Skin epidermis (tissue), 12 donors: Measurements from ENCODE around the gene ADCY9.
"Not testable (repeated sequence)": the region's sequence is repeated elsewhere in the genome, so short reads cannot be mapped to it uniquely, and the experiment has no call there.

Experiments used
- H3K27ac ChIP-seq, 21 experiments: fragments of 200-600 bp; sonication (generic) in 11 of 21; one replicate each; pipeline ENCODE4 v1.5.0; 2020; ENCODE audit warnings: mild to moderate bottlenecking in 3 of 21, inconsistent platforms in 2 of 21, moderate library complexity in 2 of 21
- H3K4me3 ChIP-seq, 7 experiments: fragments of 200-600 bp; sonication (generic) in 2 of 7; one replicate each; pipeline ENCODE4 v1.5.0; 2020; ENCODE audit warnings: inconsistent platforms in 2 of 7, mild to moderate bottlenecking in 2 of 7, moderate library complexity in 1 of 7

Gene ADCY9

GRCh38 chr16:4116325-4117249 is at the start of gene ADCY9:
ADCY9 (minus strand) TSS chr16:4116442; CDS start chr16:4115442, 1,000 bp downstream.
- H3K27ac ChIP-seq = peak within 1 kb of the TSS; percentile 34 to 89 (median 79)
- peak within 1 kb of the TSS; percentile 40 to 63 (median 44) for H3K4me3 ChIP-seq

- no peak overlapping the region for H3K4me3 ChIP-seq
- no peak overlapping the region for H3K27ac ChIP-seq
These were observed 44.6 kb upstream of the ADCY9 start for GRCh38 chr16:4160658-4161430.

- Histone ChIP-seq H3K27ac (no peak overlapping the region), H3K4me3 (no peak overlapping the region)
These were observed 43.5 kb upstream of the ADCY9 start for GRCh38 chr16:4159726-4160125.

- Histone ChIP-seq H3K4me3 (no peak overlapping the region), H3K27ac (no peak overlapping the region)
These were observed 42.2 kb upstream of the ADCY9 start for GRCh38 chr16:4158143-4159093.

- Histone ChIP-seq H3K4me3 (no peak overlapping the region), H3K27ac (no peak overlapping the region)
These were observed 41.2 kb upstream of the ADCY9 start for GRCh38 chr16:4157376-4157825.

- H3K4me3 ChIP-seq, H3K27ac ChIP-seq: not testable (repeated sequence)
These were observed 40.3 kb upstream of the ADCY9 start for GRCh38 chr16:4156503-4156902.

- not testable (repeated sequence) for H3K27ac ChIP-seq, H3K4me3 ChIP-seq
These were observed 37.1 kb upstream of the ADCY9 start for GRCh38 chr16:4153364-4153763.

GRCh38 chr16:4152267-4152666 is 36.0 kb upstream of the ADCY9 start:
- H3K27ac ChIP-seq = no peak overlapping the region
- H3K4me3 ChIP-seq = no peak overlapping the region

GRCh38 chr16:4147236-4147635 is 31.0 kb upstream of the ADCY9 start:
- no peak overlapping the region for H3K4me3 ChIP-seq

GRCh38 chr16:4142268-4142667 is 26.0 kb upstream of the ADCY9 start:
- Histone ChIP-seq H3K4me3 (no peak overlapping the region), H3K27ac (peak overlapping the region in 1 of 21 experiments; percentile 24)

More at GRCh38 chr16:4147236-4147635, 31.0 kb upstream of the ADCY9 start:
- no peak overlapping the region for H3K27ac ChIP-seq

- H3K27ac ChIP-seq = peak overlapping the region in 1 of 21 experiments; percentile 24
- no peak overlapping the region for H3K4me3 ChIP-seq
These were observed 25.4 kb upstream of the ADCY9 start for GRCh38 chr16:4141604-4142003.

- H3K4me3 ChIP-seq = no peak overlapping the region
- H3K27ac ChIP-seq = peak overlapping the region in 4 of 21 experiments; percentile 26 to 73 (median 44)
These were observed 24.4 kb upstream of the ADCY9 start for GRCh38 chr16:4140652-4141051.

GRCh38 chr16:4139968-4140367 is 23.7 kb upstream of the ADCY9 start:
- H3K27ac ChIP-seq = peak overlapping the region in 1 of 21 experiments; percentile 56
- H3K4me3 ChIP-seq = no peak overlapping the region

GRCh38 chr16:4138713-4139112 is 22.5 kb upstream of the ADCY9 start:
- Histone ChIP-seq H3K4me3 (no peak overlapping the region), H3K27ac (no peak overlapping the region)

- no peak overlapping the region for H3K4me3 ChIP-seq
- H3K27ac ChIP-seq = no peak overlapping the region
These were observed 21.2 kb upstream of the ADCY9 start for GRCh38 chr16:4137438-4137837.

GRCh38 chr16:4136229-4136813 is 20.1 kb upstream of the ADCY9 start:
- peak overlapping the region in 2 of 21 experiments; percentile 14 to 24 for H3K27ac ChIP-seq
- no peak overlapping the region for H3K4me3 ChIP-seq

- no peak overlapping the region for H3K27ac ChIP-seq
These were observed 19.3 kb upstream of the ADCY9 start for GRCh38 chr16:4135537-4135936.

GRCh38 chr16:4133897-4134372 is 17.7 kb upstream of the ADCY9 start:
- Histone ChIP-seq H3K27ac (no peak overlapping the region), H3K4me3 (no peak overlapping the region)

More at GRCh38 chr16:4135537-4135936, 19.3 kb upstream of the ADCY9 start:
- H3K4me3 ChIP-seq = no peak overlapping the region

- H3K4me3 ChIP-seq = no peak overlapping the region
These were observed 15.4 kb upstream of the ADCY9 start for GRCh38 chr16:4131621-4132020.

More at GRCh38 chr16:4131621-4132020, 15.4 kb upstream of the ADCY9 start:
- no peak overlapping the region for H3K27ac ChIP-seq
